ENCODE measurements around the gene SYT2.

- TF ChIP-seq POLR2A (IDR thresholded peaks at IDR 0.05; ENCODE audit: low read length): no peak
- no peak for TF ChIP-seq GATA1 (IDR thresholded peaks at IDR 0.05; ENCODE audit: low read depth, low read length)
Measured at GRCh38 chr1:202571719-202572339, 138.4 kb downstream of the SYT2 start.

Data from erythroblast (primary cell).